GM19240 (cell line): ENCODE results near the gene ZNF609.

Experiments
- DNase-seq: peaks from one replicate; pipeline ENCODE4 v3.0.0; 2011; ENCODE audit warnings: low spot score; ENCODE audit not compliant: insufficient read length

The ZNF609 gene

DNA sequence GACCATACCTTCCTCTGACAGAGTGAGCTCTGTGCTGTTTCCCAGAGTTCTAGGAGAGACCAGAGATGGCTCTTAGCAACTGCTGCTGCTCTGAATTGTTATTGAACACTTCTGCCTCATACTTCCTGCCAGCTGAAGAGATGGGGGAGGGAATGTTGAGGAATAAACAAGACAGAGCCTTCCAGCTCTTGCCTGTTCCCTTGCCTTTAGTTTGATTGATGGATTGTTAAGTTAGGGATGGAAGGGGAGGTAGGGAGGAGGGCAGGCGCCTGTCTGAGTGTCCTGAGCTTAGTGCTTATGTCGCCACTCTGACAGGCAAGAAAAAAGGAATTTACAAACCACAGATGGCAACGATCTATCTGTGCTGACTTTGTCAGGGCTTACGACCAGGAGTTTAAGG, 42.8 kb downstream of the ZNF609 start:
- DNase-seq: no peak

DNA sequence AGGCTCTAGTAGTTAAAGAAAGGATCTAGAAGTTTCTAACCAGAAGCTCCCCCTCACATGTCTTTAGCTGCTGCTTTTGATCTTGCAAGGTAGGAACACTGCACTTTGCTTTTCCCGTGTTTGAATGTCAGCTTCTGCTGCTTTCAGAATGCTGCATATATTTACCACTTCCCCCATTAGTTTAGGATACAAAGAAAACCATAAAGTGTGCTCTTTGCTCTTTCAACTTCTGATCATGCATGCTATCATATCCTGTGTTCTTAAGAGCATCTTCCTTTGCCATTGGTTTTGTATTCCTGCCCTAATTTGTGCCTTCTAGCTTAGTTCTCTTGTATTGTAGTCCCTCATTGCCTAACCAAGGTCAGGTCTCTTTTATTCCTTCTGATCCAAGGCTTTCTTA, 43.3 kb downstream of the ZNF609 start:
- no peak for DNase-seq

DNA sequence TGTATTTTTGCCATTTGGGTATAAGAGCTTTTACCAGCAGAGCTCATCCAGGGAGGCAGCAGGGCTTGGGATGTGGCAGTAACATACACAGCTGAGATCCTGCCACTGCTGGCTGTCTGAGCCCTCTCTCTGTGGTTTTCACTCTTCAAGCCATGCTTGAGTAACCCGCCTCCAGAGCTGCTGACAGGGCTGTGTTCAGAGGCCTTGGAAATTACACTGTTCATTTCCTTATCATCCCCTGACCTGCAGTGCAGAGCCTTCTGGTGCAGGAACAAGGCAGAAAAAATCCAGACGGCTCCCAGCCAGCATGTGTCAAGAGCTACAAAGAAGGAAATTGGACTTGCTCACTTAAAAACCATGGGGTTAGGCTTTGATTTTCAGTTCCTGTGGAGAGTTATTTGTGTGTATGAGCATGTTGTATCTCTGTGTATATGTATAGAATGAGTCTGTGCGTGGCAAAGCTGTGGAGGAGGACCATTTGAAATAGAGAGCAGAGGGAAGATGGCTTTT, 47.0 kb downstream of the ZNF609 start:
- peak; percentile 12 for DNase-seq

DNA sequence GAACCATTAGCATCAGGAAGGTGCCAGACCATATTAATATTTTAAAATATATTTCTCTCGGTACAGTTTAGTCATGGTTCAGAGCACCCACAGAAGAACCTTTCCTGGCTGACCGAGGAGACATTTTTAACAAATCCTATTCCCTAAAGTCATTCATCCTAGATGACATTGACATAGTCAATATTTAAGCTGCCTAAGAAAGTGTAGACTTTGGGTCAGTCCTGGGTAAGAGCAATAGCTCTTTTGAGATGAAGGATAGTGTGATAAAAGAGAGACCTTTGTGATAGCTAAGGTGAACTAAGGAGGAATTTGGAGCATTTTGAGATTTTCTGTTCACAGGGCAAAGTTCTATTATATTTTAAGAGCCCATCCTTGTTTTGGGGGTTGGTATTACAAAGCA, 47.5 kb downstream of the ZNF609 start:
- DNase-seq: no peak

DNA sequence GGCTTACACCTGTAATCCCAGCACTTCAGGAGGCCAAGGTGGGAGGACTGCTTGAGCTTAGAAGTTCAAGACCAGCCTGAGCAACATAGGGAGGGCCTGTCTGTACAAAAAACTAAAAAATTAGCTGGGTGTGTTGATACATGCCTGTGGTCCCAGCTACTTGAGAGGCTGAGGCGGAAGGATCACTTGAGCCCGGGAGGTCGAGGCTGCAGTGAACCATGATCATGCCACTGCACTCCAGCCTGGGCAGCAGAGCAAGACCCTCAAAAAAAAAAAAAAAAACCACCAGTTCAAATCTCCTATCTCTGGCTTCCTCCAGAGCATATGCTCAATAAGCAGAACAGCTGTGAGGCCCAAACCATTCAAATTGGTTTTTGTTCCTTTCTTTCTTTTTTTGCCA, 53.4 kb downstream of the ZNF609 start:
- DNase-seq: no peak

DNA sequence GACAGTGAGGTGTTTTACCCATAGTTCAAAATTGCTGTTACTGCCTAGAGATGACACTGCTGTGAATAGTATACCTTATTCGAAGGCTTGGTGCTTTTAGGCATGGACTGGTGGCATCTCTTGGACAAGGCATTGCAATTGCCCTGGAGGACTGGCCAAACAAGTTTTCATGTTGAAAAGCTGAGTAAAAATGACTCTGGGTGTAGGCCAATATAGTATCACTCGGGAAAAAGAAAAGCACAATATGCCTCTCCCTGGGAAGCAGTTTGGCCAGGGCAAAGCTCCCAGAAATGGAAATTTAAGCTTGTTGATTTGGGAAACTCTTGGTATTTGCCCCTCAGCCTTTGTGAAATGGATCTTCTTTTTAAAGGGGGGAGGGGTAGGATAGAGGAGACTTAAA, 54.8 kb downstream of the ZNF609 start:
- DNase-seq: no peak

DNA sequence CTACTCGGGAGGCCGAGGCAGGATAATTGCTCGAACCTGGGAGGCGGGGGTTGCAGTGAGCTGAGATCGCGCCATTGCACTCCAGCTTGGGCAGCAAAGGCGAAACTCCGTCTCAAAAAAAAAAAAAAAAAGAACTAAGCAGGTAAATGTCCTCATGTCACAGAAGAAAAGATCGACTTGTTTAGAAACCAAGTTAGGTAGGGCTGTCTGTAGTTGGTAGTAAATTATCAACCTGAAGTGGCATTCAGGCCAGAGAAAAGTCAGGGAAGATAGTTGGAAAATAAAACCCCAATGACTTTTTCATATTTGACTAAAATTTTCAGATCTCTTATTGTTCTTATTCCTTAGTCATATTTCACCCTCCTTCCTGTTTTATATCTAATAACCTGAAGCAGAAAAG, 55.4 kb downstream of the ZNF609 start:
- no peak for DNase-seq

DNA sequence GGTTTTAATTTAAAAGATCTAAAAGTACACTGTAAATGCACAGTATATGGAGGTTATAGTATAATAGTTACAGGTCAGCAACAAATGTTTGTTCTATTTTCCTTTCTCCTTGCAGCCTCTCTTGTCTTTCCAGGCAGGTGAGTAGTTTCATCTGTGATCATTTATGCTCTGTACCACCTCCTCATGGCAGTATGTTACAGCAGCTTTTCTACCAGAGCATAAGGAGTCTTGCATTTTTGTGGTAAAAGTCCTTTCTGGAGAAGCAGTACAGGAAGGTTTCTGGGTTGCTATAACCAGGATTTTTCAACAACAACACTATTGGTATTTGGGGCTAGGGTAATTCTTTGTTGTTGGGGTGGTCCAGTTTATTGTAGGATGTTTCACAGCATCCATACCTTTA, 59.5 kb downstream of the ZNF609 start:
- no peak for DNase-seq

DNA sequence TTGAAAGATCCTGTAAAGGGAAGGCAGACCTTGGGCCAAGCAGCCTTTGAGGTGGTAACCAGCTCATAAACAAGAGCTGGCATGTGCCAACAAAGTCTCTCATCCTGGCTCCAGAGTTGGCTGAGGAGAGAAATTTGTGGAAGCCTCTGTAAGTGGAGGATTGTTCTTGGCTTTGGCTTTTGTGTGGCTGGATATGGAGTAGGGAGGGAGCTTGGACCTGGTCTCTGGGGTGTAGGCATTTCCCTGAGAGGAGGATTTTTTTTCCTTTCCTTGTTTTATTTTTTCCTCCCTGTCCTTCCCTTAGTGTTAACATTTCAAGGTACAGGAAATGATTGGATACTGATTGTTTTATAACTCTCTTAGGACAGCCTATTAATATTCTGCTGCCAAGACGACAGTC, 60.8 kb downstream of the ZNF609 start:
- no peak for DNase-seq

DNA sequence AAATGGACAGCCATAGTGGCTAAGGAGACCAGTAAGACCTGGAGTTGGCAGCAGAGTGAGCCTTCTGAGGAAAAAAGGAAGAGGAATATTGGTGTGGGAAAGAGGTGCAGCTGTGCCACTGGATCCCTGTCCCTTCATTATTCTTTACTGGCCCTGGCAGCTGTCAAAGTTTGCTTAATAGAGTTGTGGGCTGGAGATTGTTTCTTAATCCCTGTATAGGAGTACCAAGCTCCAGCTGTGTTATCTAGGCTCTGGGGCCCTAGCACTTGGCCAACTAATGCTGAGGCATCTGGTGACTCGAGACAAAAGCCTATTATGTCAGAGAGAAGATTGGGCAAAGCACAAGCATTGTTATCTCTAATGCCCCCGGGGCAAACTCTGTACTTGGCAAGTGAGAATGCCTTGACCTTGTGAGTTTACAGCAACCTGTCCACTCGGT, 61.4 kb downstream of the ZNF609 start:
- no peak for DNase-seq

DNA sequence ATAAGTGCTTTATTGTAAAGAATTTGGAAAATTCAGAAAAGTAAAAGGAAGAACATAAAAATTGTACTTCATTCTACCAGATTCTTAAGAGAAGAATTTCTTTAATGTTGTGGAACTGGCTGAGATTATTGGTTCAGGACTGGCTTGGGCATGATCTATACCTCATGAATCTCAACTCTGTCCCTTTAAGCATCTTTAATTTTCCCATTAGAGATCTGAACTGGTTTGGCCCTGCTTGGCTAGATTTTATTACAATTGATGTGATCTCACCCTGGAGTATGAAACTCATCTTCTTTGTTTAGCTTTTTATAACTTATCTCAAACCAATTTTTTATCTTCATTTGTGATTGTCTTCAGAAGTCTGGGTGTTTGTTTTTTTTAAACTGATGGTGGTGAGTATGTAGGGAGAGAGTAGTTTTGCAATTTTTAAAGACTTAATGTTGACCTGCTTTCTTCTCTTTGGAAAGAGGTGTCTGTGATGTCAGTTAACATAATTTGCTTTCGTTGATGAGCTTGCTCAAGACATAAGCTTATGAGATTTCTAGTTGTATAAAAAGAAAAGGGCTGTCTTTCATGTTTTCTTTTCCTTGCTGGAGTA, 61.9 kb downstream of the ZNF609 start:
- no peak for DNase-seq

DNA sequence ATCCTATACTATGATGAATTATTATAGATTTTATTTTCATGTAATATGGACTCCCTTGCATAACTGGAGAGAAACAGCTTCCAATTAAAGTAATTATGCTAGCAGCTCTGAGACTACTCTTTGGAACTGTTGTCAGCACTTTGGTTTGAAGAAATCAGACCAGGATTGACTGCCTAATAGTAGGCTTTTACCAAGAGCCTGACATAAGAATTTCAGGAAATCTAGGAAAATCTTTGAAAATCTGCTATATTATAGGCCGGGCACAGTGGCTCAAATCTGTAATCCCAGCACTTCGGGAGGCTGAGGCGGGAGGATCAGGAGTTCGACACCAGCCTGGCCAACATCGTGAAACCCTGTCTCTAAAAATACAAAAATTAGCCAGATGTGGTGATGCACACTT, 62.9 kb downstream of the ZNF609 start:
- no peak for DNase-seq

DNA sequence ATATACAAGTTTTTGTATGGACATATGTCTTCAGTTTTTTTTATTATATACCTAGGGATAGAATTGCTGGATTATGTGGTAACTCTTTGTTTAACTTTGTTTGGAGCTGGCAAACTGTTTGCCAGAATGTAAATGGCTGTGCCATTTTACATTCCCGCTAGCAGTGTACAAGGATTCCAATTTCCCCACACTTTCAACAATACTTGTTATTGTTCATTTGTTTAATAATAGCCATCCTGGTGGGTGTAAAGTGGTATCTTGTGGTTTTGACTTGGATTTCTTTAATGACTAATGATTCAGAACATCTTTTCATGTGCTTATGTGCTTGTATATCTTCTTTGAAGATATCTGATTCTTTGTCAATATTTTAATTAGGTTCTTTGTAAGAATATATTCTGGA, 64.4 kb downstream of the ZNF609 start:
- no peak for DNase-seq

DNA sequence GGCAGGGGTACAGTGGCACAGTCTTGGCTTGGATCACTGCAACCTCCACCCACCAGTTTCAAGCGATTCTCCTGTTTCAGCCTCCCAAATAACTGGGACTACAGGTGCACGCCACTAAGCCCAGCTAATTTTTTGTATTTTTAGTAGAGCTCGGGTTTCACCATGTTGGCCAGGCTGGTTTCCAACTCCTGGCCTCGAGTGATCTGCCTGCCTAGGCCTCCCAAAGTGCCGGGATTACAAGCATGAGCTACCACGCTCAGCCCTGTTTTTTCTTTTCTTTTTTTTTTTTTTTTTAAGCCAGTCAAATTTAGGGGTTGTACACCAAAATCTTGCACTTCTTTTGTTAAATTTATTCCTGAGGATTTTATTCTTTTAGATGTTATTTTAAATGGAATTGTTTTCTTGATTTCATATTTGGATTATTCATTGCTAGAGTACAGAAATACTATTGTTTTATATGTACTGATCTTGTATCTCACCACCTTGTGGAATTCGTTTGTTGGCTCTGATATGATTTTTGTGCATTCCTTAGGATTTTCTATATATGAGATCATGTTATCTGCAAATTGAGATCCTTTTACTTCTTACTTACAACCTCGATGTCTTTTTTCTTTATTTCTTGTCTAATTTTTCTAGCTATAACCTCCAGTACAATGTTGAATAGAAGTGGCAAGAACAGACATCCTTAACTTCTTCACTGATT, 65.6 kb downstream of the ZNF609 start:
- no peak for DNase-seq

DNA sequence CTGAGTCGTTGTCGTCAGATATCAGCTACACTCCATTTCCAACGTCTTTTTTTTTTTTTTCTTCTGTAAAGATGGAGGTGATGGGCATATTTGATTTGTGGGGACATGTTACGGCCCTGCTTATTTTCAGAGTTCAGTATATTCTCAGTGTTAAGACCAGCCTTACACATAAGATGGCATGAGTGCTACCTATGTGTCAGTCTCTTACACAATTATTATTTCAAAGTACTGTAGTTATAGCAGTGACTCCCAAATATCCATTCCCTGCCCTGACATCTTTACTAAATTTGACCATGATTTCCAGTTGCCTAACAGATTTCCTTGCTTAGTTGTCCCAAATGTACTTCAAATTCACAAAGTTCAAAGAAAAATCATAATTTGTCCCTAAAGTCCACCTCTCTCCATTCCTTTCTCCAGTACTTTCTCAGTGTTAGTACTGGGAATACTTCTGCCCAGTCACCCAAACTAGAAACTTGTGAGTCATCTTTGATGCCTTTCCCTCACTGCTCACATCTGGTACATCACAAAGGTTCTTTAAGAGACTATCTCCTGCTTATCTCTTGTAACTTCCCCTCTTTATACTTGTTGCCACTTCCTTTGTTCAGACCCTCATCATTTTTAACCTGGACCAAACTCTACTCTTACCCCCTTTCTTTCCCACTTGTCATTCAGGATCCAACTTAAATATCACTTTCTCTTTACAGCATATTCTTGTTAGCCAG, 67.0 kb downstream of the ZNF609 start:
- DNase-seq: no peak

DNA sequence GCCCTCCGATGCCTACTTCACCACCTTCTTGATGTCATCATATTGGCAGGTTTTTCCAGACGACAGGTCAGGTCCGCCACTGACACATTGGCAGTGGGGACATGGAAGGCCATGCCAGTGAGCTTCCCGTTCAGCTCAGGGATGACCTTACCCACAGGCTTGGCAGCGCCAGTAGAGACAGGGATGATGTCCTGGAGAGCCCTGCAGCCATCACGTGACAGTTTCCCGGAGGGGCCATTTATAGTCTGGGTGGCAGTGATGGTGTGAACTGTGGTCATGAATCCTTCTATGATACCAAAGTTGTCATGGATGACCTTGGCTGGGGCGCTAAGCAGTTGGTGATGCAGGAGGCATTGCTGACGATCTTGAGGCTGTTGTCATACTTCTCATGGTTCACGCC, 68.5 kb downstream of the ZNF609 start:
- DNase-seq: no peak

DNA sequence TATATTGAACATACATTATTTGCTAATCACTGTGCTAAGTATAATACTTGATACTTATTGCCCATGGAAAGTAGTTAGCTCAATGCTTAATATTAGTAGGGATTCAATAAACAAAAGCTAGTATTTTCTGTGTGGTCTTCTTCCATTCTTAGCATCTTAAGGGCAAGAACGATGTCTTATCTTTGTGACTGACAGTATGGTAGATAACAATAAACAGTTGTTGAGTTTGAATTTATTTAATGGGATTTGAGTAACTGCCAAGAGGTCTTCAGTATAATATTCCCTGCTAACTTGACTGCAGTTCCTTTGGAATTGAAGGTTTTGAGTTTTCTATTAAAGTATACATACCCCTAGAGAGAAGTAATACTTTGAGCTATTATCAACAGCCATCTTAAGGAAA, 70.1 kb downstream of the ZNF609 start:
- no peak for DNase-seq

DNA sequence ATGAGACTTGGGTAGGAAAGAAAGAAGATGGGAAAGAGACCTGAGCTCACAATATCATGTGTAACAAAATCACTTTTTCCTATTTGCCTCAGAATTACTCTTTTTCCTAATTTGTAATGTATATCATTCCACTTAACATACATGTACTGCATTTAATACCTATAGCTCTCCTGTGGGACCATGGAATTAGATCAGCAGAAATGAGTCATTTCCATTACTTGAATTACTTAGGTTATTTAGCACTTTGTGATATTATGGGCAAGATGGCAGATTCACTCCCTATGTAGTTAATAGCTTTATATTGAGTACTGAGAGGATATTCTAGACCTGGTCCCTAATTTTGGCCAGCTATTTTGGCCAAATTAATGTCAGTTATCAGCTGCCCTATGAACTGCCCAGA, 70.5 kb downstream of the ZNF609 start:
- DNase-seq: no peak

DNA sequence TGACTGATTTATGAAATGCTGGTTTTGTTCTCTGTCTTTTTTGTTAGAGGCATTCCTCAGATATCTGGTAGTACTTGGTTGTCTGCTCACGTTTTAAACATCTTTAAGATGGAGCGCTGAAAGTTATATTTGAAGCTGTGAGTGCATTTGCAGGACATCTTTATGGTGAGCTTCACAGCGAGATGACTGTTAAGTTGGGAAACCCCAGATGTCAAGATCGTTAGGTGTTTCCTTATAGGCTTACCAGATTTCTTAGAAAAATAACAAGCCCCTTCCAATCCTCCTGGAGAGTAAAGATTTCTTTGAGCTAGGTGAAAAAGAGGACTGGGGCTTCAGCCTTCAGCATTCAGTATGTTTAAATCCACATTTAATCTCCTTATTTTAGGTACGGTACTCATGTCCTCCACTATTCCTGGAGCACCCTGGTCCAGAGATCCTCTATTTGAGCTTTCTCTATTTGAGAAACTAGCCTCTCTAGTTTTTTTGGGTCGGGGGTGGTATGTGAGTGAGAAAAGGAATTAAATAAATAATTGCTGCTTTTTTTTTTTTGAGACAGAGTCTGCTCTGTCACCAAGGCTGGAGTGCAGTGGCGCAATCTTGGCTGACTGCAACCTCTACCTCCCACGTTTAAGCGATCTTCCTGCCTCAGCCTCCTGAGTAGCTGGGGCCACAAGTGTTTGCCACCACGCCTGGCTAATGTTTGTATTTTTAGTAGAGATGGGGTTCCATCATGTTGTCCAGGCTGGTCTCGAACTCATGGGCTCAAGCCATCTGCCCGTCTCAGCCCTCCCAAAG, 72.3 kb downstream of the ZNF609 start:
- no peak for DNase-seq

DNA sequence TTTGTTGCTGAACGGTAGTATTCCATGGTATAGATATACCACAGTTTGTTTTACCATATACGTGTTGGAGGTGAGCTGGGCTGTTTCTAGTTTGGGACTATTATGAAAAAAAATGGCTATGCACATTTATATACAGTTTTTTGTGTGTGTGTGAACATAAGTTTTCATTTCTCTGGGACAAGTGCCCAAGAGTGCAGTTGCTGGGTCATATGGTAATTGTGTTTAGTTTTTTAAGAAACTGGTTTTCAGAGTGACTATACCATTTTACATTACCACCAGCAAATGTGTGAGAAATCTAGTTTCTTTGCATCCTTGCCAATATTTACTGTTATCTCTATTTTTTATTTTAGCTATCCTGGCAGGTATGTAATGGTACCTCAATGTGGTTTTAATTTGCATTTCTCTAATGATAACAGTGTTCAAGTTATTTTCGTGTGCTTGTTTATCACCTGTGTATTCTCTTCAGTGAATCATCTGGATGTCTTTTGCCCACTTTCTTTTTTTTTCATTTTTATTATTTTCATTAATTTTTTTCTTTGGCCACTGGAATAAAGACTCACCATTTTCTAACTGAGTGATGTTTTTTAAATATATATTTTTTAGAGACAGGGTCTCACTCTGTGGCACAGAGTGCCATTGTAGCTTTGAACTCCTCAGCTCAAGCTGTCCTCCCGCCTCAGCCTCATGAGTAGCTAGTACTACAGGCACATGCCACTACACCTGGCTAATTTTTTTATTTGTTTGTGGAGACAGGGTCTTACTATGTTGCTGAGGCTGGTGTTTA, 75.3 kb downstream of the ZNF609 start:
- no peak for DNase-seq

DNA sequence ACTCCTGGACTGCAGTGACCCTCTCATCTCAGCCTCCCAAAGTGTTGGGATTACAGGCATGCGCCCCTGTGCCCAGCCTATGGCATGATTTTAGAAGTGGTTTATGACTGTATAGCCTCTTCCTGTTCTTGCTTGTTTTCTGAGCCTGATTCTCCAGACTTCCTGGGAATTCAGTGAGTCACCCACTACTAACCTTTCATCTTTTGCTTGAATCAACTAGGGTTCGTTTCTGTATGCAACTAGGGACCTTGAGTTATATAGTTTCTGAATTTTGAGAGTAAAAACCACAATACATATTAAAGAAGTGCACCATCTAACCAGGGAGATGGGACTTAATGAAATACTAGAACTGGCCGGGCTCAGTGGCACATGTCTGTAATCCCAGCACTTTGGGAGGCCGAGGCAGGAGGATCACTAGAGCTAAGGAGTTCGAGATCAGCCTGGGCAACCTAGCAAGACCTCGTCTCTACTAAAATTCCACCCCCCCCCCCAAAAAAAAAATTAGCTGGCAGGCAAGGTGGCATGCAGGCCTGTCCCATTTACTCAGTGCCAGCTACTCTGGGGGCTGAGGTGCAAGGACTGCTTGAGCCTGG, 76.0 kb downstream of the ZNF609 start:
- no peak for DNase-seq
